Lung microvascular endothelial cell (primary cell): ENCODE results near the gene DECR2. TPM values are rescaled to one million over a fixed set of nuclear protein-coding genes. Genes with fewer than 3 reads are reported as not detected.
A peak's percentile ranks its signal among the peaks of the same experiment; 100 is the strongest.
"Not testable (repeated sequence)": the region's sequence is repeated elsewhere in the genome, so short reads cannot be mapped to it uniquely, and the experiment has no call there.

ENCODE experiments used
- DNase-seq, 2 donors: peaks; one replicate each; pipeline versions ENCODE4 v3.0.0 to v3.0.0-alpha.2; 2010; ENCODE audit warnings: low read depth in 2 of 2
- total RNA-seq: library from RNA; depleted of rRNA; stranded (reverse); fragments of >200 nt; gene quantifications from 2 replicates; pipeline ENCODE4 v1.2.1, GENCODE V29; 2014

Gene DECR2
- total RNA-seq, 1 donor from 2014 or later, result 9.3 TPM

- no peak for DNase-seq
These were observed 2.2 kb upstream of the DECR2 start for GRCh38 chr16:399340-400019.

GRCh38 chr16:400061-400591, 1.6 kb upstream of the DECR2 start:
- DNase-seq, result no peak

GRCh38 chr16:404971-405486, 3.3 kb downstream of the DECR2 start:
- no peak for DNase-seq

GRCh38 chr16:405548-406506, 4.1 kb downstream of the DECR2 start:
- DNase-seq, result no peak

- no peak for DNase-seq
These were observed 5.6 kb downstream of the DECR2 start for GRCh38 chr16:407253-407652.

- no peak for DNase-seq
These were observed 9.0 kb downstream of the DECR2 start for GRCh38 chr16:410516-411178.

GRCh38 chr16:411576-412265, 10.0 kb downstream of the DECR2 start:
- no peak for DNase-seq

GRCh38 chr16:414395-415169, 12.9 kb downstream of the DECR2 start:
- DNase-seq, result no peak

- not testable (repeated sequence) for DNase-seq
These were observed 13.4 kb downstream of the DECR2 start for GRCh38 chr16:415170-415498.

GRCh38 chr16:422179-422578, 20.5 kb downstream of the DECR2 start:
- DNase-seq, result not testable (repeated sequence)

GRCh38 chr16:424033-424622, 22.4 kb downstream of the DECR2 start:
- peak; percentile 43 to 95 for DNase-seq

- peak; percentile 30 to 39 for DNase-seq
These were observed 23.0 kb downstream of the DECR2 start for GRCh38 chr16:424623-425081.

GRCh38 chr16:425082-425718, 23.5 kb downstream of the DECR2 start, which contains the start of gene RAB11FIP3:
Gene RAB11FIP3 (plus strand): TSS chr16:425649. CDS start chr16:426007, 358 bp downstream.
- peak; percentile 85 to 87 for DNase-seq

GRCh38 chr16:425740-426114, 24.0 kb downstream of the DECR2 start:
- DNase-seq, result no peak

- peak; percentile 24 to 32 for DNase-seq
These were observed 24.6 kb downstream of the DECR2 start for GRCh38 chr16:426115-426905.

- DNase-seq, result peak in 1 of 2 donors; percentile 27
These were observed 25.2 kb downstream of the DECR2 start for GRCh38 chr16:426906-427249.

- no peak for DNase-seq
These were observed 25.6 kb downstream of the DECR2 start for GRCh38 chr16:427250-427649.

- DNase-seq, result no peak
These were observed 29.2 kb downstream of the DECR2 start for GRCh38 chr16:430904-431303.
